Inflammatory macrophage (primary cell): ENCODE results near the gene PCGF3.
A peak's percentile ranks its signal among the peaks of the same experiment; 100 is the strongest.
"Not testable (repeated sequence)": the region's sequence is repeated elsewhere in the genome, so short reads cannot be mapped to it uniquely, and the experiment has no call there.

Experiments used
- DNase-seq, 2 donors: peaks; one replicate each; pipeline ENCODE4 v3.0.0-alpha.2; 2020 to 2022

PCGF3 gene

DNA sequence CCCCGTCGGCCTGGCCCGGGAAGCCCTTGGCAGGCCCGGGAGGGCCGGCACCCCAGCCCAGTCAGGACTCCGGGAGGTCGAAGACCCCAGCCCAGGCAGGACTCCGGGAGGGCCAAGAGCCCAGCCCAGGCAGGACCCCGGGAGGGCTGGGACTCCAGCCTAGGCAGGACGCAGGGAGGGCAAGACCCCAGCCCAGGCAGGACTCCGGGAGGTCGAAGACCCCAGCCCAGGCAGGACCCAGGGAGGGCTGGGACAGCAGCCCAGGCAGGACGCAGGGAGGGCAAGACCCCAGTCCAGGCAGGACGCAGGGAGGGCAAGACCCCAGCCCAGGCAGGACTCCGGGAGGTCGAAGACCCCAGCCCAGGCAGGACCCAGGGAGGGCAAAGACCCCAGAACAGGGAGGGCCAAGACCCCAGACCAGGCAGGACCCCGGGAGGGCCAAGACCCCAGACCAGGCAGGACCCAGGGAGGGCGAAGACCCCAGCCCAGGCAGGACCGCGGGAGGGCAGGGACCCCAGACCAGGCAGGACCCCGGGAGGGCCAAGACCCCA is 526 bp downstream of the PCGF3 start:
- not testable (repeated sequence) for DNase-seq

DNA sequence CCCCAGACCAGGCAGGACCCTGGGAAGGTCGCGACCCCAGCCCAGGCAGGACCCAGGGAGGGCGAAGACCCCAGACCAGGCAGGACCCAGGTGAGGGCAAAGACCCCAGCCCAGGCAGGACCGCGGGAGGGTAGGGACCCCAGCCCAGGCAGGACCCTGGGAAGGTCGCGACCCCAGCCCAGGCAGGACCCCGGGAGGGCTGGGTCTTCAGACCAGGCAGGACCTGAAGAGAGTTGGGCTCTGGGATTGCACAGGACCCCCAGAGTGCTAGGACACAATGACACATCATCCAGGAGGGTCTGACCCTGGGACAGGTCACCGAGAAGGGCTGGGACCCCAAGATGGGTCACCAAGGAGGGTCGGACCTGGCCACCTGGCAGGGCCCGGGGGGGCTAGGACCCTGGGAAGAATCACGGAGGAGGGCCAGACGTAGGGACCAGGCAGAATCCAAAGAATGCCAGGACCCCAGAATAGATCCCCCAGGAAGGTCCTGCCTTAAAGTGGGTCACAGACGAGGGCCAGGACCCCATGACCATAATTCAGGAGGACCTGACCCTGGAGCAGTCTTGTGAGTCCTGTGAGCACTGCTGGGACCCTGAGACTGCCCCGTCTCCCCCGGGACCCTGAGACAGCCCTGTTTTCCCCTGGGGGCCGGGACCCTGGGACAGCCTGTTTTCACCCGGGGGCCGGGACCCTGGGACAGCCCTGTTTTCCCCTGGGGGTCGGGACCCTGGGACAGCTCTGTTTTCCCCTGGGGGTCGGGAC is 1.4 kb downstream of the PCGF3 start:
- DNase-seq: no peak

DNA sequence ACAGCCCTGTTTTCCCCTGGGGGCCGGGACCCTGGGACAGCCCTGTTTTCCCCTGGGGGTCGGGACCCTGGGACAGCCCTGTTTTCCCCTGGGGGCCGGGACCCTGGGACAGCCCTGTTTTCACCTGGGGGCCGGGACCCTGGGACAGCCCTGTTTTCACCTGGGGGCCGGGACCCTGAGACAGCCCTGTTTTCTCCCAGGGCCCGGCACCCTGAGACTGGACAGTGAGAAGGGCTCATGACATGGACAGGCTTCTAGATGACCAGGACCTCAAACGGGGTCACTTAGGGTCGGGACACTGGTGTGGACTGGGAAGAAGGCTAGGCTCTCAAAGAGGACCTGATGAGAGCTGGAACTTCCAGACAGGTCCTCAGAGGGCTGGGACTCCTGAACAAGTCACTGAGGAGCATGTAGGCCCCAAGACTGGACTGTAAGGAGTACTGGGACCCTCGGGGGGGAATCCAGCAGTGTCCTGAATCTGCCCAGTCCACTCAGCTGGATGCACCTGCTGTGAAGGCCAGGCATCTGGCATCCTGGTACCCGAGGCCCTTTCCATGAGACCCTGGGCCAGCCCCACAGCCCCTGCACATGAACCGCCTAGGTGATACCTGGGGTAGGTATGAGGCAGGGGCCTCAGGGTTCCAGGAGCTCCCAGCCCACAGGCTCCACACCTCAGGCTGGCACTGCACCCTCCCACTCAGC is 2.4 kb downstream of the PCGF3 start:
- DNase-seq: no peak

DNA sequence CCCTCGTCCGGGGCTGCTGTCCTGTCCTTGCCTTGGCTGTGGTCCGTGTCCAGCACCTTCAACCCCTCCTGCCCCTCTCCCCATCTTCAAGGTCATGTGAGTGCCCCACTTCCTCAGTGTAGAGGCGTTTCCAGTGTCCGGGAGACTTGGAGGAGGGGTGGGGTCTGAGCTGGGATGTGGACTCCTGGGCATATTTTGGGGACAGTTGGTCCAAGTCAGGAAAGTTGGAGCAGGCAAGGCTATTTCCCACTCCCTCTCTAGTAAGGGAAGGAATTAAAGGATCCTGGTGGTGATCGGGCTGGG is 3.0 kb downstream of the PCGF3 start:
- DNase-seq: no peak

DNA sequence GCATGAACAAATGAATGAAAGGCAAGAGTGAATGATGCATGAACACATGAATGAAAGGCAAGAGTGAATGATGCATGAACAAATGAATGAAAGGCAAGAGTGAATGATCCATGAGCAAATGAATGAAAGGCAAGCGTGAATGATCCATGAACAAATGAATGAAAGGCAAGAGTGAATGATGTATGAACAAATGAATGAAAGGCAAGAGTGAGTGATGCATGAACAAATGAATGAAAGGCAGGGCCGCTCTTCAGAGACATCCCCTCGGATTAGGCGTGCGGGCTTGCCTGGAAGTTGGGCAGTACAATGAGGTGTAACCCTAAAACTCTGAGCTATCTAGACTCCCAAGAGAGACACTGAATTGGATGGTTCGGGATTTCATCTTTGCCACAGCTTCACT is 3.7 kb downstream of the PCGF3 start:
- DNase-seq: no peak

DNA sequence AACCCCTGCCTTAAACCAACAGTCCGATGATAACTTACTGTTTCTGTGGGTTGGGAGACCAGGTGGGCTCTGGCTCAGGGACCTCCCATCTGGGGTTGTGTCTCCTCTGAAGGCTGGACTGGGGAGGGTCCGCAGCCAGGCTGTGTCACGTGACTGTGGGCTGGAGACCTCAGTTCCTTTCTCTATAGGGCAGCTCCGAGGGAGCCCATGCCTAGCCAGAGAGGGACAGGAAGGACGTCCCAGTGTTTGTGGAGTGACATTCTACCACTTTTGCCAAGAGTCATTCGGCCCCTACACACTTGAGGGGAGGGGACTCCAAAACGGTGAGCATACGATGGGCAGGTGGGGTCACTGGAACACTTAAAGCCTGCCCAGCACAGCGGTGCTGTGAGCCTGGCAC is 4.5 kb downstream of the PCGF3 start:
- DNase-seq: no peak

DNA sequence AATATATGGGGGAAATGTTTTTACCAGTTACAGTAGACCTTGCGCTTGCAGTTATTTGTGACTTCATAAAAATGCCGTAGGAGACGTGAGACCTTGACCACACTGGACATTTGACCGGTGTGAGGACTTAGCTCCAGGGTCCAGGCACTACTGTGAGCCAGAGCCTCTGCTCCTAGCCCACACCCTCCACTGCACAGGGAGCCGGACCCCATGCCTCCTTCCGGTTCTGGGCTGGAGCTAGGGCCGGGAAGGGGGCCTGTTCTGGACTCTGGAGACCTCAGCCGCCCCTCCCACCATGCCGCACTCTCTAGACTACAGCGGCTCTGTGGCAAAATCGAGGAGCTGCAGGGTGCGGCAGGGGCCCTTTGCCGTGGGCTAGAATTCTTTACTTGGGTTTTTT is 5.3 kb downstream of the PCGF3 start:
- no peak for DNase-seq

DNA sequence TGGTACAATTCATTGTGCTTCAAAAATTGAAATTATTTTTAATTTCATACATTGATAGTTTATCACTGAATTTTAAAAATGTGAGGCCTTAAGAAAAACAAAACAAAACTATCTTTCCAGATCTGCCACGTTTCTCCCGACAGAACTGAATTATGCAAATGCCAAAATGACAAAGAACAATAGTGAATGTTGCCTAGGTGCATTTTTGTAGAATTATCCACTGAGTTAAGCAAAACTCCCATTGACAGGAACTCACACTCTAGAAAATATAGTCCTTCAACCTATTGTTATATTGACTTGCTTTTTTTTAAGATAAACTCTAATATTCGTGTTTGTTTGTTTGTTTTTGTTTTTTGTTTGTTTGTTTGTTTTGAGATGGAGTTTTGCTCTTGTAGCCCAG is 6.5 kb downstream of the PCGF3 start:
- no peak for DNase-seq

DNA sequence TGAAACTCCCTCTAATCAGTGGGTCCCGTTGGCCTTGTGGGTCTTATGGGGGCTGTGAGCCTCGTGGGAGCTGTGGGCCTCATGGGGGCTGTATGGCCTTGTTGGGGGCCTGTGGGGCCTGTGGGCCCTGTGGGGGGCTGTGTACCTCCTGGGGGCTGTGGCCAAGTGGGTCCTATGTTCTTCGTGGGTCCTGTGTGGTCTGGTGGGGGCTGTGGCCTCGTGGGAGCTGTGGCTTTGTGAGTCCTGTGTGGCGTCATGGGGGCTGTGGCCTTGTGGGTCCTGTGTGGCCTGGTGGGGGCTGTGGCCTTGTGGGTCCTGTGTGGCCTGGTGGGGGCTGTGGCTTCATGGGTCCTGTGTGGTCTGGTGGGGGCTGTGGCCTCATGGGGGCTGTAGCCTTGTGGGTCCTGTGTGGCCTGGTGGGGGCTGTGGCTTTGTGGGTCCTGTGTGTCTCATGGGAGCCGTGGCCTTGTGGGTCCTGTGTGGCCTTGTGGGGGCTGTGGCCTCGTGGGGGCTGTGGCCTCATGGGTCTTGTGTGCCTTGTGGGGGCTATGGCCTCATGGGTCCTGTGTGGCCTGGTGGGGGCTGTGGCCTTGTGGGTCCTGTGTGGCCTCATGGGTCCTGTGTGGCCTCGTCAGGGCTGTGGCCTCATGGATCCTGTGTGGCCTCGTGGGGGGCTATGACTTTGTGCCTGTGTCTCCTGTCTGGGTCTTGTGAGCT is 7.4 kb downstream of the PCGF3 start:
- DNase-seq: no peak

DNA sequence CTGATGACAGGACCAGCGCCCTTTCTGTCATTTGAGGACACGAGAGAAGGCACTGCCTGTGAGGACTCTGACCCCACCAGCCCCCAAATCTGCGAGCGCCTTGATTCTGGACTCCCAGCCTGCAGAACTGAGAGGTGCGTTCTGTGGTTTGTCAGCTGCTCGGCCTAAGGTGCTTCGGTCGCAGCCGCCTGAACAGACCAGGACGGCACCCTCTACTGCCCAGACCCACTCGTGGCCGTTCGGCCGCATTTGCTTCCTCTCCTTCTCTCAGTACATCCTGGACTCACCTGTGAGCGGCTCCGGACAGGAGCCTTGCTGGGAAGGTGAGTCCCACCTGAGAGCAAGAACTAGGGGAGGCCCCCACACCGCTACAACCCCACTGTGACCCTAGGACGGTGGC is 8.5 kb downstream of the PCGF3 start:
- DNase-seq: no peak

DNA sequence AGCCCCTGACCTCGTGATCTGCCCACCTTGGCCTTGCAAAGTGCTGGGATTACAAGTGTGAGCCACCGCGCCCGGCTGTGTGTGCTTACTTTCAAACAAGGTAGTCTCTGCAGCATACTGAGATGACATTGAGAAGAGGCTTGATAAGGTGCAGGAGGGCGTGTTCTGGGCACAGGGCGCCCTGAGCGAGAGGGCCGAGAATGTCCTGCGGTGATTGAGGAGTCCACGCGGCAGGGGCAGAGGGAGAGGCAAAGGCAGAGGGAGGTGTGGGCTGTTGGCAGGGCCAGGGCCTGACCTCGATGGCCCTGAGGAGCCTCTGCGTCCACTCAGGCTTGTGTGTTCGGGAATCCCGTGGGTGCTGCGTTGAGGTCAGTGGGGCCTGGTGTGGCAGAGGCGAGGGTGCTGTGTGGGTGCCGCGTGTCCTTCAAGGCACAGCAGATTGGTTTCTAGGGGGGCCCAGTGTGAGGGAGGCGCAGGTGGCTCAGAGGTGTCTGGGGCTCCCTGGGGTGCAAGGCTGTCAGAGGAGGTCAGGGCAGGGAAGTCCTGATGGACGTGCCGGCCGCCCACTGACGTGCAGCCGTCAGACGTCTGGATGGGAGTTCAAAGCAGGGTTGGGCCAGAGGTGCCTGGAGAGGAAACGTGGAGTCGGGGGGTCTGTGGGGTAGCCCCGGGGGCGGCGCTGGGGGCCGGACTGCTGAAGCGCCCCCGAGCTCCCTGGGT is 12.1 kb downstream of the PCGF3 start:
- no peak for DNase-seq

DNA sequence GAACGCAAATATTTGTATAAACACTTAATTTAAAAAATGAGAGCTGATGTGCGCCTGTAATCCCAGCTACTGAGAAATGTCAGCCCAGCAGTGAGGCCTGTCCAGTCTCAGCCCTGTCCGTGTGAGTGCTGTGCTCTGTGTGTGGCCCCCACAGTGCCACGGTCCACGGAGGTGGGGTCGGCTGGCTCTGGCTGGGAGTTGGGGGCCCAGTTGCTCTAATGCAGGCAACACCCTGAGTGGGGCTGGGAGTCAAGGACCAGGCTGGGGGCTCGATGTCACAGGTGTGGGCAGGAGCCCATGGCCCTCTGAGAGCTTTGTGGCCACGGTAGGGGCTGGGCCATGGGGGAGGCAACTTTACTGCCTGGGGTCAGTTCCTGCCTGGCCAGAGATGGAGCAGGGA is 12.8 kb downstream of the PCGF3 start:
- DNase-seq: no peak

DNA sequence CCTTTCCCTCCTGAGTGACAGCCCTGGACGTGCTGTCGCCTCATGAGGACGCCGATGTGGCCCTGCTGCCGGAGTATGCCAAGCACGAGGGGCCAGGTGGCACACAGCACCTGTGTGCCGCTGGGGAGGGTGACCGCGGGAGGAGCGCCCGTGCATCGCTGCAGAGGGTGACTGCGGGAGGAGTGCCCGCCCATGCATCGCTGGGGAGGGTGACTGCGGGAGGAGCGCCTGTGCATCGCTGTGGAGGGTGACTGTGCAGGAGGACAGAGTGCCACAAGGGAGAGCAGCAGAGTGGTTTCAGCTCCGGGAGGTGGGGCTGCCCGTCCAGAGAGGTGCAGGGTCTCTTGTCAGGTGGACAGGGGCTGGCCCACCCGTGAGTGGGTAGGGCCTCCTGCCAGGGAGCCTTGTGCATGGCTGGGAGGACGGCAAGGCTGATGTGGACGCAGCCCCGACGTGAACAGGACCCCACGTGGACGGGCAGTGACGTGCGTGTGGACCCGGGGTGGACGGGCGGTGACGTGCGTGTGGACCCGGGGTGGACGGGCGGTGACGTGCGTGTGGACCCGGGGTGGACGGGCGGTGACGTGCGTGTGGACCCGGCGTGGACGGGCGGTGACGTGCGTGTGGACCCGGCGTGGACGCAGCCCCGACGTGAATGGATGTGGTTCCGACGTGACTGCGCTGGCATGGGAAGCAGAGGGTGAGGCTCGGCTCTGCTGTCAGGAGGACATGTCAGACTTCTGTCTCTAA is 14.7 kb downstream of the PCGF3 start:
- DNase-seq: no peak

DNA sequence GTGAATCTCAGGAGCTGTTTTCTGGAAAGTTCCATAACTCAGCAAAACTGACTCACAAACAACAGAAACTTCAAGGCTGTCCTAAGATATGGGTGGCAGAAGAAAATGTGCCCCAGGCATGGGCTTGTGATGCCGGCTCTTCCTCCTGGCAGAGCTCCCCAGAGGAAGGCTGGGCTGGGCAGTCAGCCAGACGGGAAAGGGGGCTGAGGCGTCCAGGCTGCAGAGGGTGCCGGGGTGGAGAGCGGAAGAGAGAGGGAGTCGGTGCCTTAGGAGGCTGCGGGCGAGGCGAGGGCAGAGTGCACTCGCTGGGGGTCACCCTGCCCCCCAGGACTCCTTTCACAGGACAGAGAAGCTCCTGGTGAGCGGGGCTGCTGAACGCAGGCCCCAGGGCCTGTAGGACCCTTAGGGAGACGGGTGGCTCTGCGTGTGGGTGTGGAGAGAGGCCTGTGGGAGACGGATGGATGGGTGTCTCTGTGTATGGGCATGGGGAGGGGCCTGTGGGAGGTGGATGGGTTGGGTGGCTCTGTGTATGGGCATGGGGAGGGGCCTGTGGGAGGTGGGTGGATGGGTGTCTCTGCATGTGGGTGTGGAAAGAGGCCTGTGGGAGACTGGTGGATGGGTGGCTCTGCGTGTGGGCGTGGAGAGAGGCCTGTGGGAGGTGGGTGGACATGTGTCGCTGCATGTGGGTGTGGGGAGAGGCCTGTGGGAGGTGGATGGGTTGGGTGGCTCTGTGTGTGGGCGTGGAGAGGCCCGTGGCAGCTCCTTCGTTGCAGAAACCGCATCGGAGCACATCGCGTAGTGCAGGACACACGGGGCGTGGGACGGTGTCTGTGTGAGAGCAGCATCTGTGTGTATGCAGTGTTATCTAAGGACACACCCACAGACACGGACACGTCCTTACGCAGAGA is 15.9 kb downstream of the PCGF3 start:
- DNase-seq: peak in 1 of 2 donors; percentile 11

DNA sequence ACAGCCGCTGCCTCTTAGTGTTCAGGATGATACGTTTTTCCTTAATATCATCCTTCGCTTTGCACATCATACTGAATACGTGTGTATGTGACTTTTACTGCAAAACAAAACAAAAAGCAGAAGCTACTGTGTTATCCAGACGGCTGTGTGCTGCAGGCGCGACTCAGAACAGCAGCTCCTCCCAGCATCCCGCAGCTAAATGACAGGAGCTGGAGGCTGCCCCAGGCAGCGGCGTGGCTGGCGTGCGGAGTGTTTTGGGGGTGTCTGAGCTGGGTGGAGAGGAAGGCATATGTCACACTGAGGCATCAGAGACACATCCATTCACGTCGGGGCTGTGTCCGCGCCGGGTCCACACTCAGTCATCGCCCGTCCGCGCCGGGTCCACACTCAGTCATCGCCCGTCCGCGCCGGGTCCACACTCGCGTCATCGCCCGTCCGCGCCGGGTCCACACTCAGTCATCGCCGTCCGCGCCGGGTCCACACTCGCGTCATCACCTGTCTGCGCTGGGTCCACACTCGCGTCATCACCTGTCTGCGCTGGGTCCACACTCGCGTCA is 16.6 kb downstream of the PCGF3 start:
- DNase-seq: peak in 1 of 2 donors; percentile 9

DNA sequence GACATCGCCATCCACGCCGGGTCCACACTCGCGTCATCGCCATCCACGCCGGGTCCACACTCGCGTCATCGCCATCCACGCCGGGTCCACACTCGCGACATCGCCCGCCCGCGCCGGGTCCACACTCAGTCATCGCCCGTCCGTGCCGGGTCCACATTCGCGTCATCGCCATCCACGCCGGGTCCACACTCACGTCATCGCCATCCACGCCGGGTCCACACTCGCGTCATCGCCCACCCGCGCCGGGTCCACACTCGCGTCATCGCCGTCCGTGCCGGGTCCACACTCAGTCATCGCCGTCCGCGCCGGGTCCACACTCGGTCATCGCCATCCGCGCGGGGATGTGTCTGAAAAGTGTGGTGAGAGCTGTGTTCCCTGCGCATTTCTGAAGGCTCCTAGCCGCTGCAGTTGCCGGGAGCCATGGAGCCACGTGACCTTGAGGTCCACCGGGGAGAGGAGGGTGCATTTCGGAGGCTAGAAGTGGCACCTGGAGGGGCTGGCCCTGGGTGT is 17.3 kb downstream of the PCGF3 start:
- no peak for DNase-seq

DNA sequence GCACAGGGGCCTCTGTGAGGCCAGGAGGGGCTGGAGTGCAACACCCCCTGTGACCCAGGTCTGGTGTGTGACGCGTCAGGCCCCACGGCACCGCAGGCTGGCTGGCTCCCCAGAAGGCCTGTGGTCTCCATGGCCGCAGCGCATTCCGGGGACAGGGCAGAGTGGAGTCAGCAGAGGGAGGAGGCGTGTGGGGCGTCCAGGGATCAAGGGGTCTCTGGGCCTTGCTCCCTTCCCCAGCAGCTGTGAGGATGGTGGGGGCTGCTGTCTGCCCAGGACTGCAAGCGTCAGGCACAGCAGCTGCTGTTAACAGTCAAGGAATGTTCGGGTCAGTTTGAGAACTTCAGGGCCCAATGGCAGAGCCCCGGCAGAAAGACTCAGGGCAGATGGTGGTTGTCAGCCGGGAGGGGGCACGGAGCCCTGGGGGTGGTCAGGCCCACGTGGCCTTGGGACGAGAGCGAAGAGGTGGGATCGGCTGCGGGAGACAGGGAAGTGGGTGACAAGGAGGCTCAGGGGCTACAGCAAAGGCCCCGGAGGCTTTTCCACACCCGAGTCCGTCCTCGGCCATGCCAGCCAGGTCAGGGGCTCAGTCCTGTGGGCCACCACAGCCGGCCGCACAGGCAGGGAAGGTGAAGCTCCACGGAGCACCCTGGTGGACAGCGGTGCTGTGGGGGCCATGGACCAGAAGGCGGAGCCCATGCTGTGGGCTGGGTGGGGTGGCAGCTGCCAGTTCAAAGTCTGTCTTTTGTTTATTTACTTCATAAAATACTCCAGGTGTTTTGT is 18.3 kb downstream of the PCGF3 start:
- no peak for DNase-seq

DNA sequence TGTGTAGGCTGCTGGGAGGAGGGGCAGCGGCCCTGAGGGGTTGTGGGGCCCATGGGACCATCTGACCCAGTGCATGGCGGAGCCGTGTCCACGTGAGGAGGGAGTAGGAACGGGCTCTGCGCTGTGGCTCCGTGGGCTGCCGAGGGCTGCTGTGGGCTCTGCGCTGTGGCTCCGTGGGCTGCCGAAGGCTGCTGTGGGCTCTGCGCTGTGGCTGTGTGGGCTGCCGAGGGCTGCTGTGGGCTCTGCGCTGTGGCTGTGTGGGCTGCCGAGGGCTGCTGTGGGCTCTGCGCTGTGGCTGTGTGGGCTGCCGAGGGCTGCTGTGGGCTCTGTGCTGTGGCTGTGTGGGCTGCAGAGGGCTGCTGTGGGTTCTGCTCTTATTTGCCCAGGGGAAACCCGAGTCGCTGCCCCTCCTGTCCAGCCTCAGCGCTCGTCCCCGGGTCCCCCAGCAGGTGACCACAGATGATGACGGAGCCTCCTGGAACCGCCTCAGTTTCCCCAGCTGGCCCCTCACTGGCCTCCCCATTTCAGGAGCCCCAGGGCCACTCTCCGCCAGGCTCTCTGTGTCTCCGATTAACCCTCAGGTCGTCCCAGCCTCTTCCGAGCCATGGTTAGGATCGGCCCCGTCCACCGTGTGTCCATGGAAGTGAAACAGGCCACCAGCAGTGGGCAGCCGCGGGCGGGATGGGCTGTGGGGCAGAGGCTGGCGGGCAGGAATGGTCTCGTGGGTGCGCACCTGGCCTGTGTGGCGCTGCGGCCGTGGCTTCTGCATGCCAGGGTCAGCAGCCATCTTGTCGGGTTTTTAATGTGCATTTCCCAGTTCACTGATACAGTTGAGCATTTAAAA is 20.0 kb downstream of the PCGF3 start:
- no peak for DNase-seq
